HepG2 (cell line): ENCODE results near the gene QTRT2. TPM values are rescaled to one million over a fixed set of nuclear protein-coding genes. Genes with fewer than 3 reads are reported as not detected.

Source experiments
- CREM ChIP-seq, 2 experiments: sonication (generic) in 1 of 2; formaldehyde crosslinking in 1 of 2; IDR thresholded peaks; 2 replicates each; pipeline versions ENCODE4 v1.4.0 to v1.6.1; 2016 to 2020; ENCODE audit warnings: antibody characterized with exemption in 1 of 2, mild to moderate bottlenecking in 1 of 2, missing genetic modification reagents in 1 of 2
- FOXA1 ChIP-seq, 2 experiments: fragments of 450-650 bp in 1 of 2; sonication (generic) in 1 of 2; formaldehyde crosslinking in 1 of 2; IDR thresholded peaks; 2 replicates each; pipeline versions ENCODE4 v1.4.0 to v1.6.1; 2016 to 2020; ENCODE audit warnings: missing genetic modification reagents in 1 of 2
- FOXK1 ChIP-seq: sonication (generic); formaldehyde crosslinking; IDR thresholded peaks from 2 replicates; pipeline ENCODE4 v1.4.0; 2020; ENCODE audit warnings: low read depth, missing genetic modification reagents, borderline replicate concordance
- HMG20B ChIP-seq: conservative IDR thresholded peaks from 2 replicates; pipeline ENCODE4 v1.6.1; 2016; ENCODE audit warnings: missing genetic modification reagents, missing compliant biosample characterization
- MBD4 ChIP-seq: IDR thresholded peaks from 2 replicates; pipeline ENCODE4 v1.6.1; 2012; ENCODE audit warnings: low read length, inconsistent platforms, borderline replicate concordance
- MED13 ChIP-seq: sonication (generic); formaldehyde crosslinking; IDR thresholded peaks from 2 replicates; pipeline ENCODE4 v1.5.0; 2020; ENCODE audit warnings: missing genetic modification reagents
- NFKBIZ ChIP-seq: IDR thresholded peaks from 2 replicates; pipeline ENCODE4 v1.6.1; 2018; ENCODE audit warnings: missing genetic modification reagents, missing compliant biosample characterization
- NKX3-1 ChIP-seq: sonication (generic); formaldehyde crosslinking; IDR thresholded peaks from 2 replicates; pipeline ENCODE4 v1.5.0; 2020; ENCODE audit warnings: missing genetic modification reagents
- PHF5A ChIP-seq: IDR thresholded peaks from one replicate; pipeline ENCODE4 v1.6.1; 2018; ENCODE audit warnings: low read depth, missing genetic modification reagents; ENCODE audit not compliant: unreplicated experiment
- POLR2G ChIP-seq: fragments of 200-400 bp; formaldehyde crosslinking; IDR thresholded peaks from 2 replicates; pipeline ENCODE4 v1.6.1; 2018; ENCODE audit warnings: mild to moderate bottlenecking, low read depth, low read length, moderate library complexity
- ZKSCAN1 ChIP-seq: fragments of 150-350 bp; IDR thresholded peaks from 2 replicates; pipeline ENCODE4 v1.6.1; 2014; ENCODE audit warnings: low read length
- ZNF674 ChIP-seq: sonication (generic); formaldehyde crosslinking; IDR thresholded peaks from 2 replicates; pipeline ENCODE4 v1.5.0; 2020; ENCODE audit warnings: low read depth, mild to moderate bottlenecking, missing genetic modification reagents
- polyA plus RNA-seq, 8 experiments: library from polyadenylated mRNA; depleted of rRNA in 3 of 8; stranded (reverse) in 7 of 8; unstranded in 1 of 8; fragments of >200 nt; fragmentation: Illumina TruSeq in 4 of 8; extraction: Trizol in 4 of 8; gene quantifications; 2 replicates each; pipeline versions ENCODE4 v1.2.1 to v1.2.3, GENCODE V29; 2011 to 2016; ENCODE audit warnings: low read depth in 4 of 8, missing spikeins in 1 of 8, mixed read lengths in 1 of 8; ENCODE audit not compliant: insufficient read depth in 1 of 8
- total RNA-seq, 5 experiments: library from RNA; depleted of rRNA; stranded (reverse); fragments of >200 nt; fragmentation: Illumina TruSeq; extraction: Trizol; gene quantifications; 2 replicates each; pipeline ENCODE4 v1.2.3, GENCODE V29; 2016; ENCODE audit warnings: low read depth in 1 of 5
- TF ChIP-seq, protein P1 (sequence below): sonication (generic); formaldehyde crosslinking; IDR thresholded peaks from 2 replicates; pipeline ENCODE4 v1.5.1; 2020; ENCODE audit warnings: missing genetic modification reagents, mild to moderate bottlenecking, borderline replicate concordance
- TF ChIP-seq, protein P2 (sequence below): sonication (generic); formaldehyde crosslinking; IDR thresholded peaks from 2 replicates; pipeline ENCODE4 v1.4.0; 2020; ENCODE audit warnings: missing genetic modification reagents
- TF ChIP-seq, protein P3 (sequence below): sonication (generic); formaldehyde crosslinking; IDR thresholded peaks from 2 replicates; pipeline ENCODE4 v1.9.0; 2021; ENCODE audit warnings: missing genetic modification reagents, mild to moderate bottlenecking, borderline replicate concordance
- TF ChIP-seq, protein P4 (sequence below): sonication (generic); formaldehyde crosslinking; IDR thresholded peaks from 2 replicates; pipeline ENCODE4 v1.8.1; 2022; ENCODE audit warnings: low read depth, mild to moderate bottlenecking, missing genetic modification reagents
- TF ChIP-seq, protein P5 (sequence below): sonication (generic); formaldehyde crosslinking; IDR thresholded peaks from 2 replicates; pipeline ENCODE4 v1.8.1; 2023; ENCODE audit warnings: missing genetic modification reagents, mild to moderate bottlenecking, borderline replicate concordance

Gene QTRT2
- total and polyA plus RNA-seq, 2 of the 13 experiments (the other 11 are each of a cell fraction or from before 2014, with no cell fraction given), result 7.1 to 33.4 TPM

DNA sequence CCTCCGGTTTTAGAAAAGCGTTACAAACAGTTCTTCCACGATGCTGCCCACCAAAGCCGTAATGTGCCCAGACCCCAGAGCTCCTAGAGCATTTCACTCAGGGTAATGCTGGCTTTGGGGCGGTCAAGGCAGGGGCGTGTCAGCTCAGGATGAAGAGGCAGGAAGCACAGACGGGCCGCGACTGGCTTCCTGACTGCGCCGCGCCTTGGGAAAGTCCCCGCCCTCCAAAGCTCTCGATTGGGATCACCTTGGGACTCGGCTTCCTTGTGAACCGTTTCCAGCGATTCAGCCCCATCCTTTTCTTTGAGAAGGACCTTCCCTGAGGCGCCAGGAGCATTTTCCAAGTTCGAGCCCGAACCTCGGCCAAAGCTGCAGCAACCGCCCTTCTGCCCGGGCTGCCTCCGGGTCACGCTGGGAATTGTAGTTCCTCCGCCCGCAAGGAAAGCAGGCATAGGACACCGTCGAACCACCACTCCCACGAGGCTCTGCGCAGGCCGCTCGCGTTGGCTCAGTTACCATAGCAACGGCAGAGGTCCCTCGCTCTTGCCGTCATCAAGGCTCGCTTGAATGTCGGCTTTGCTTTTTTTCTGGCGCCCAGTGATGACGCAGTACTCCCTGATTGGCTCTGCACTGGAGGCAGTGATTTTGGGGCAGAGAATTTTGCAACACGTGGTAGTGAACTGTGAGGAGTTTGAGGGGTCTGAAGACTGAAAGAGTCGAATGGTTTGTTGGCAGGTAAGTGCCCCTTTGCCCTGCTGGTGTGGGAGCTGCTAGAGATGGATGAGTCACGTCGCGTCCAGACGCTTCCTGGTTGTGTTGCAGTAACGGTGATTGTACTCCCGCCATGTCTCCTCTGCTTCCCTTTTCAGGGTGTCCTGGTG is at the start of gene QTRT2, which contains the start of gene CCDC191 (continued):
- TF ChIP-seq, protein P1, sequence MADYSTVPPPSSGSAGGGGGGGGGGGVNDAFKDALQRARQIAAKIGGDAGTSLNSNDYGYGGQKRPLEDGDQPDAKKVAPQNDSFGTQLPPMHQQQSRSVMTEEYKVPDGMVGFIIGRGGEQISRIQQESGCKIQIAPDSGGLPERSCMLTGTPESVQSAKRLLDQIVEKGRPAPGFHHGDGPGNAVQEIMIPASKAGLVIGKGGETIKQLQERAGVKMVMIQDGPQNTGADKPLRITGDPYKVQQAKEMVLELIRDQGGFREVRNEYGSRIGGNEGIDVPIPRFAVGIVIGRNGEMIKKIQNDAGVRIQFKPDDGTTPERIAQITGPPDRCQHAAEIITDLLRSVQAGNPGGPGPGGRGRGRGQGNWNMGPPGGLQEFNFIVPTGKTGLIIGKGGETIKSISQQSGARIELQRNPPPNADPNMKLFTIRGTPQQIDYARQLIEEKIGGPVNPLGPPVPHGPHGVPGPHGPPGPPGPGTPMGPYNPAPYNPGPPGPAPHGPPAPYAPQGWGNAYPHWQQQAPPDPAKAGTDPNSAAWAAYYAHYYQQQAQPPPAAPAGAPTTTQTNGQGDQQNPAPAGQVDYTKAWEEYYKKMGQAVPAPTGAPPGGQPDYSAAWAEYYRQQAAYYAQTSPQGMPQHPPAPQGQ, result no peak
- no peak for TF ChIP-seq ZNF674 (CRISPR knock-in tag)
- TF ChIP-seq, protein P2, sequence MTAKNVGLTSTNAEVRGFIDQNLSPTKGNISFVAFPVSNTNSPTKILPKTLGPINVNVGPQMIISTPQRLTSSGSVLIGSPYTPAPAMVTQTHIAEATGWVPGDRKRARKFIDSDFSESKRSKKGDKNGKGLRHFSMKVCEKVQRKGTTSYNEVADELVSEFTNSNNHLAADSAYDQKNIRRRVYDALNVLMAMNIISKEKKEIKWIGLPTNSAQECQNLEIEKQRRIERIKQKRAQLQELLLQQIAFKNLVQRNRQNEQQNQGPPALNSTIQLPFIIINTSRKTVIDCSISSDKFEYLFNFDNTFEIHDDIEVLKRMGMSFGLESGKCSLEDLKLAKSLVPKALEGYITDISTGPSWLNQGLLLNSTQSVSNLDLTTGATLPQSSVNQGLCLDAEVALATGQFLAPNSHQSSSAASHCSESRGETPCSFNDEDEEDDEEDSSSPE (CRISPR knock-in tag), result peak; percentile 91
- no peak for TF ChIP-seq ZKSCAN1
- peak; percentile 32 for TF ChIP-seq PHF5A
- TF ChIP-seq MBD4, result no peak
- TF ChIP-seq POLR2G, result peak; percentile 66
- TF ChIP-seq FOXK1 (CRISPR knock-in tag), result peak; percentile 93
- peak; percentile 100 for TF ChIP-seq CREM (IDR thresholded peaks at IDR 0.05)
- peak; percentile 93 for TF ChIP-seq CREM (CRISPR knock-in tag; IDR thresholded peaks at IDR 0.05)
- 0 out of 2 replicates have a peak, but pooled peaks have one; percentile 63 for TF ChIP-seq NKX3-1
- TF ChIP-seq HMG20B, result peak; percentile 80
- TF ChIP-seq FOXA1 (IDR thresholded peaks at IDR 0.05), result no peak
- TF ChIP-seq FOXA1 (CRISPR knock-in tag; IDR thresholded peaks at IDR 0.05), result peak; percentile 5; the same call in 1 of the 2 replicates
- TF ChIP-seq, protein P3, sequence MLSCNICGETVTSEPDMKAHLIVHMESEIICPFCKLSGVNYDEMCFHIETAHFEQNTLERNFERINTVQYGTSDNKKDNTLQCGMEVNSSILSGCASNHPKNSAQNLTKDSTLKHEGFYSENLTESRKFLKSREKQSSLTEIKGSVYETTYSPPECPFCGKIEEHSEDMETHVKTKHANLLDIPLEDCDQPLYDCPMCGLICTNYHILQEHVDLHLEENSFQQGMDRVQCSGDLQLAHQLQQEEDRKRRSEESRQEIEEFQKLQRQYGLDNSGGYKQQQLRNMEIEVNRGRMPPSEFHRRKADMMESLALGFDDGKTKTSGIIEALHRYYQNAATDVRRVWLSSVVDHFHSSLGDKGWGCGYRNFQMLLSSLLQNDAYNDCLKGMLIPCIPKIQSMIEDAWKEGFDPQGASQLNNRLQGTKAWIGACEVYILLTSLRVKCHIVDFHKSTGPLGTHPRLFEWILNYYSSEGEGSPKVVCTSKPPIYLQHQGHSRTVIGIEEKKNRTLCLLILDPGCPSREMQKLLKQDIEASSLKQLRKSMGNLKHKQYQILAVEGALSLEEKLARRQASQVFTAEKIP (CRISPR knock-in tag), result no peak
- peak; percentile 25; the same call in 1 of the 2 replicates for TF ChIP-seq MED13 (CRISPR knock-in tag)
- 0 out of 2 replicates have a peak, but pooled peaks have one; percentile 25 for TF ChIP-seq NFKBIZ (CRISPR knock-in tag)
- TF ChIP-seq, protein P4, sequence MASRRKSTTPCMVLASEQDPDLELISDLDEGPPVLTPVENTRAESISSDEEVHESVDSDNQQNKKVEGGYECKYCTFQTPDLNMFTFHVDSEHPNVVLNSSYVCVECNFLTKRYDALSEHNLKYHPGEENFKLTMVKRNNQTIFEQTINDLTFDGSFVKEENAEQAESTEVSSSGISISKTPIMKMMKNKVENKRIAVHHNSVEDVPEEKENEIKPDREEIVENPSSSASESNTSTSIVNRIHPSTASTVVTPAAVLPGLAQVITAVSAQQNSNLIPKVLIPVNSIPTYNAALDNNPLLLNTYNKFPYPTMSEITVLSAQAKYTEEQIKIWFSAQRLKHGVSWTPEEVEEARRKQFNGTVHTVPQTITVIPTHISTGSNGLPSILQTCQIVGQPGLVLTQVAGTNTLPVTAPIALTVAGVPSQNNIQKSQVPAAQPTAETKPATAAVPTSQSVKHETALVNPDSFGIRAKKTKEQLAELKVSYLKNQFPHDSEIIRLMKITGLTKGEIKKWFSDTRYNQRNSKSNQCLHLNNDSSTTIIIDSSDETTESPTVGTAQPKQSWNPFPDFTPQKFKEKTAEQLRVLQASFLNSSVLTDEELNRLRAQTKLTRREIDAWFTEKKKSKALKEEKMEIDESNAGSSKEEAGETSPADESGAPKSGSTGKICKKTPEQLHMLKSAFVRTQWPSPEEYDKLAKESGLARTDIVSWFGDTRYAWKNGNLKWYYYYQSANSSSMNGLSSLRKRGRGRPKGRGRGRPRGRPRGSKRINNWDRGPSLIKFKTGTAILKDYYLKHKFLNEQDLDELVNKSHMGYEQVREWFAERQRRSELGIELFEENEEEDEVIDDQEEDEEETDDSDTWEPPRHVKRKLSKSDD (CRISPR knock-in tag), result peak; percentile 89; the same call in 1 of the 2 replicates
- TF ChIP-seq, protein P5, sequence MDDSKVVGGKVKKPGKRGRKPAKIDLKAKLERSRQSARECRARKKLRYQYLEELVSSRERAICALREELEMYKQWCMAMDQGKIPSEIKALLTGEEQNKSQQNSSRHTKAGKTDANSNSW (CRISPR knock-in tag), result no peak
